ENCODE data around the gene FNDC1.

DNA sequence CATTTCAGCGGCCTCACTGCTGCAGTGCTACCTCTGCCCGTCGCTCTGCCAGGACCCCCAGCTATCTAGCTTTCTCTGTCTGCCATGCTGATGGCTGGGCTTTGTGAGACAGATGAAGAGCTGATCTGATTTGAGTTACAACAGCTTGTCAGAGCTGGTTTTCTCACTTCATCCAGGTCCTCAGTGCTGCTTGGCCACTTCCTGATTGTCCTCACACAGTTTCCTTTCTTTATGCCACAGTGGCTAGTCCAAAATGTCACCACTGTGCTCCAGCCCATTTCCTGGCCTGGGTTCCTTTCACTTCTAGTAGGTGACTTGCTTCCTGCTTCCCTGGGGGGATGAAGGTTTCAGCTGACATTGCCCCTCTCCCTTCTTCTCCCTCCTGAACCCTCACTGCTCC lies 35.4 kb downstream of the FNDC1 start:
- TF ChIP-seq SIN3A (IDR thresholded peaks at IDR 0.05; ENCODE audit: borderline replicate concordance, insufficient read depth, low read depth, low read length) (no peak), POLR2AphosphoS5 (IDR thresholded peaks at IDR 0.05; ENCODE audit: low read depth, low read length) (no peak), TCF7L2 (IDR thresholded peaks at IDR 0.05; ENCODE audit: low read depth, low read length) (no peak)
- TF ChIP-seq, protein P1, sequence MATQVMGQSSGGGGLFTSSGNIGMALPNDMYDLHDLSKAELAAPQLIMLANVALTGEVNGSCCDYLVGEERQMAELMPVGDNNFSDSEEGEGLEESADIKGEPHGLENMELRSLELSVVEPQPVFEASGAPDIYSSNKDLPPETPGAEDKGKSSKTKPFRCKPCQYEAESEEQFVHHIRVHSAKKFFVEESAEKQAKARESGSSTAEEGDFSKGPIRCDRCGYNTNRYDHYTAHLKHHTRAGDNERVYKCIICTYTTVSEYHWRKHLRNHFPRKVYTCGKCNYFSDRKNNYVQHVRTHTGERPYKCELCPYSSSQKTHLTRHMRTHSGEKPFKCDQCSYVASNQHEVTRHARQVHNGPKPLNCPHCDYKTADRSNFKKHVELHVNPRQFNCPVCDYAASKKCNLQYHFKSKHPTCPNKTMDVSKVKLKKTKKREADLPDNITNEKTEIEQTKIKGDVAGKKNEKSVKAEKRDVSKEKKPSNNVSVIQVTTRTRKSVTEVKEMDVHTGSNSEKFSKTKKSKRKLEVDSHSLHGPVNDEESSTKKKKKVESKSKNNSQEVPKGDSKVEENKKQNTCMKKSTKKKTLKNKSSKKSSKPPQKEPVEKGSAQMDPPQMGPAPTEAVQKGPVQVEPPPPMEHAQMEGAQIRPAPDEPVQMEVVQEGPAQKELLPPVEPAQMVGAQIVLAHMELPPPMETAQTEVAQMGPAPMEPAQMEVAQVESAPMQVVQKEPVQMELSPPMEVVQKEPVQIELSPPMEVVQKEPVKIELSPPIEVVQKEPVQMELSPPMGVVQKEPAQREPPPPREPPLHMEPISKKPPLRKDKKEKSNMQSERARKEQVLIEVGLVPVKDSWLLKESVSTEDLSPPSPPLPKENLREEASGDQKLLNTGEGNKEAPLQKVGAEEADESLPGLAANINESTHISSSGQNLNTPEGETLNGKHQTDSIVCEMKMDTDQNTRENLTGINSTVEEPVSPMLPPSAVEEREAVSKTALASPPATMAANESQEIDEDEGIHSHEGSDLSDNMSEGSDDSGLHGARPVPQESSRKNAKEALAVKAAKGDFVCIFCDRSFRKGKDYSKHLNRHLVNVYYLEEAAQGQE (IDR thresholded peaks at IDR 0.05; ENCODE audit: insufficient read depth in 1 of 2, low read depth in 2 of 2, low read length in 1 of 2) = no peak
- TF ChIP-seq, protein P2, sequence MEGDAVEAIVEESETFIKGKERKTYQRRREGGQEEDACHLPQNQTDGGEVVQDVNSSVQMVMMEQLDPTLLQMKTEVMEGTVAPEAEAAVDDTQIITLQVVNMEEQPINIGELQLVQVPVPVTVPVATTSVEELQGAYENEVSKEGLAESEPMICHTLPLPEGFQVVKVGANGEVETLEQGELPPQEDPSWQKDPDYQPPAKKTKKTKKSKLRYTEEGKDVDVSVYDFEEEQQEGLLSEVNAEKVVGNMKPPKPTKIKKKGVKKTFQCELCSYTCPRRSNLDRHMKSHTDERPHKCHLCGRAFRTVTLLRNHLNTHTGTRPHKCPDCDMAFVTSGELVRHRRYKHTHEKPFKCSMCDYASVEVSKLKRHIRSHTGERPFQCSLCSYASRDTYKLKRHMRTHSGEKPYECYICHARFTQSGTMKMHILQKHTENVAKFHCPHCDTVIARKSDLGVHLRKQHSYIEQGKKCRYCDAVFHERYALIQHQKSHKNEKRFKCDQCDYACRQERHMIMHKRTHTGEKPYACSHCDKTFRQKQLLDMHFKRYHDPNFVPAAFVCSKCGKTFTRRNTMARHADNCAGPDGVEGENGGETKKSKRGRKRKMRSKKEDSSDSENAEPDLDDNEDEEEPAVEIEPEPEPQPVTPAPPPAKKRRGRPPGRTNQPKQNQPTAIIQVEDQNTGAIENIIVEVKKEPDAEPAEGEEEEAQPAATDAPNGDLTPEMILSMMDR (IDR thresholded peaks at IDR 0.05) = no peak
